ENCODE results near the gene ATP8B4. TPM values are rescaled to one million over a fixed set of nuclear protein-coding genes. Genes with fewer than 3 reads are reported as not detected.

ATP8B4 gene
- total and polyA plus RNA-seq, 2 donors from 2014 or later = 2.1 to 12.5 TPM

DNA sequence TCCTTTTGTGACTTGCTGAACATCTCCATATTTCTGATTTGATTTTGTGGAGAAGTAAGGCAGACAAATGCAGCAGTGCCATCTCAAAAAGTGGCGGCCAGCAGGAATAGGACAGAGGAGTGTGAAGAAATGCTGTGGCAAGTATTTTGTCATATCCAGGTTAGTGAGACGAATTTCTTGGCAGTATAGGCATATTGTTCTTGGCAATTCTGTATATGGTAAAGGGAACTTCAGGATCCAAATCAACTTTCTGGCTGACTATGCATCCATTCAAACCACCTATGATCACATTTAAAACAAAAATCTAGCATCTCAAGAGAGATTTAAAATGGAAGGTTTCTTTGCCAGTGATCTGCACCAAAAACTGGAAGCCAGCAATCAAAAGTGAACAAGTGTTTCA, 270.2 kb downstream of the ATP8B4 start:
- no peaks in the 10 kb centered on the region for H3K27me3 ChIP-seq (ENCODE audit: control insufficient read depth, insufficient read depth, low read length)
- H3K27ac ChIP-seq (ENCODE audit: low read depth in 2 of 2, low read length in 2 of 2) = no peak overlapping the region
- no peaks in the 10 kb centered on the region for H3K4me1 ChIP-seq (ENCODE audit: control insufficient read depth in 2 of 3, insufficient read depth in 2 of 3, low read depth in 1 of 3, low read length in 3 of 3)
- no peak for TF ChIP-seq CTCF (IDR thresholded peaks at IDR 0.05; ENCODE audit: borderline replicate concordance, extremely low read depth, insufficient read depth)
- intact Hi-C loops (cut with DNase I) = no loop called here
- H3K36me3 ChIP-seq (ENCODE audit: control insufficient read depth in 2 of 3, insufficient read depth in 3 of 3, low read length in 3 of 3) = no peaks in the 10 kb centered on the region
- peaks cover 0 to 5% (median 0%) of the 10 kb centered on the region in 3 donors for H3K9me3 ChIP-seq (ENCODE audit: control insufficient read depth in 2 of 3, insufficient read depth in 1 of 3, low read length in 3 of 3)
- no peak overlapping the region for H3K9ac ChIP-seq (ENCODE audit: low read length in 3 of 3)
- DNase-seq (no peak), FAIRE-seq (no peak)
- no peak overlapping the region for H3K4me3 ChIP-seq (ENCODE audit: low read length in 3 of 3)

GRCh38 chr15:49848282-49848724, 270.7 kb downstream of the ATP8B4 start:
- no peaks in the 10 kb centered on the region for H3K27me3 ChIP-seq (ENCODE audit: control insufficient read depth, insufficient read depth, low read length)
- H3K36me3 ChIP-seq (ENCODE audit: control insufficient read depth in 2 of 3, insufficient read depth in 3 of 3, low read length in 3 of 3) = no peaks in the 10 kb centered on the region
- H3K4me3 ChIP-seq (ENCODE audit: low read length in 3 of 3) = no peak overlapping the region
- no peaks in the 10 kb centered on the region for H3K4me1 ChIP-seq (ENCODE audit: control insufficient read depth in 2 of 3, insufficient read depth in 2 of 3, low read depth in 1 of 3, low read length in 3 of 3)
- FAIRE-seq (no peak), DNase-seq (no peak)
- no peak for TF ChIP-seq CTCF (IDR thresholded peaks at IDR 0.05; ENCODE audit: borderline replicate concordance, extremely low read depth, insufficient read depth)
- peaks cover 0 to 5% (median 0%) of the 10 kb centered on the region in 3 donors for H3K9me3 ChIP-seq (ENCODE audit: control insufficient read depth in 2 of 3, insufficient read depth in 1 of 3, low read length in 3 of 3)
- no peak overlapping the region for H3K9ac ChIP-seq (ENCODE audit: low read length in 3 of 3)
- no peak overlapping the region for H3K27ac ChIP-seq (ENCODE audit: low read depth in 2 of 2, low read length in 2 of 2)
- intact Hi-C loops (cut with DNase I) = no loop called here

DNA sequence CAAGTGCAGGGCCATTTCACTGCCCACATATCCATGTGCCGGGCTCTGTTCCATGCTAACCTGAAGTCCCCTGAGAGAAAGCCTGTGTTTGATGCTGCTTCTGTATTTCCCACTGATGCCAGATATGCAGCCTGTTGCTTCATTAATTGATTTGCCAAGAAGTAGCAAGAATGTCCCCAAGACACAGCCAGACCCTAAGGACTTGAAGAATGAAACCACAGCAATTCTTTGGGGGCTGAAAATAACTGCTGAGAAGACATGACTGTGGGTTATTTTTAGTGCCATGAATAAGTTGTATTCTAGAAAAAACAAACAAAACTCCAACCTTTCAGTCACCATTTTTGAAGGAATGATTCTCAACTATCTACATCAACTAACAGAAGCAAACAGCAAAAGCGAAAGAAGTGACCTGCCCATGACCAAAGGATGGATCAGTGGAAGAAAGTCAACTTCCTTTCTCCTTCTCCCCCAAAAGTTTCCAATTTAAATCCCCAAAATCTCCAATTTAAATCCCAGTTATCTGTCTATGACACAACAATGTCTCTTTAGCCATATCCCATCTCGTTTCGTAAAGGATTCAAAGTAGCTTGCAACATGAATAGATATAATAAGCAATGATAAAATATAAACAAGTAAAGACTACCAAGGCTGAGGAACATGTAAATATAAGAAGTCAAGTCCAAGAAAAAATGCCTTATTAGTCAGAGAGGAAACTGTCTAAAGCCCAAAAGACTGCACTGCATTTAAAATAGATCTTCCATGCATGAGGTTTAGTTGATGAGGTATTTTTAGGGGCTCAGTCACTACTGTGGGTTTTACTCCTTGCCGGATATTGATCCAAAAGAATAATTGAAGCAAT, 271.4 kb downstream of the ATP8B4 start:
- no peak for FAIRE-seq
- Histone ChIP-seq H3K27ac (ENCODE audit: low read depth in 2 of 2, low read length in 2 of 2) (peak overlapping the region in 1 of 2 donors; percentile 8), H3K27me3 (ENCODE audit: control insufficient read depth, insufficient read depth, low read length) (no peaks in the 10 kb centered on the region), H3K9me3 (ENCODE audit: control insufficient read depth in 2 of 3, insufficient read depth in 1 of 3, low read length in 3 of 3) (peaks cover 0 to 5% (median 0%) of the 10 kb centered on the region in 3 donors), H3K4me3 (ENCODE audit: low read length in 3 of 3) (no peak overlapping the region), H3K4me1 (ENCODE audit: control insufficient read depth in 2 of 3, insufficient read depth in 2 of 3, low read depth in 1 of 3, low read length in 3 of 3) (no peaks in the 10 kb centered on the region), H3K9ac (ENCODE audit: low read length in 3 of 3) (no peak overlapping the region), H3K36me3 (ENCODE audit: control insufficient read depth in 2 of 3, insufficient read depth in 3 of 3, low read length in 3 of 3) (no peaks in the 10 kb centered on the region)
- TF ChIP-seq CTCF (IDR thresholded peaks at IDR 0.05; ENCODE audit: borderline replicate concordance, extremely low read depth, insufficient read depth) = no peak
- no peak for DNase-seq
- intact Hi-C loops (cut with DNase I) = no loop called here

Measured in kidney (tissue), 14 donors.